ENCODE data around the gene ECHDC1. TPM values are rescaled to one million over a fixed set of nuclear protein-coding genes. Genes with fewer than 3 reads are reported as not detected.
A peak's percentile ranks its signal among the peaks of the same experiment; 100 is the strongest.

The ECHDC1 gene
- total and polyA plus RNA-seq, 2 of the 4 experiments (the other 2 are of a cell fraction) = 33.1 to 40.3 TPM

- 0 out of 2 replicates have a peak, but pooled peaks have one; percentile 24 for TF ChIP-seq MAZ (IDR thresholded peaks at IDR 0.05; ENCODE audit: borderline replicate concordance, low read depth, low read length)
- no peak for TF ChIP-seq RCOR1 (IDR thresholded peaks at IDR 0.05; ENCODE audit: insufficient replicate concordance, low read length)
- no peak for TF ChIP-seq MXI1 (IDR thresholded peaks at IDR 0.05; ENCODE audit: borderline replicate concordance, low read depth, low read length)
Observed at GRCh38 chr6:127366282-127367022, 23.0 kb upstream of the ECHDC1 start (continued).

GRCh38 chr6:127365874-127366273, 22.5 kb upstream of the ECHDC1 start:
- peak overlapping the region; percentile 84 for H4K91ac ChIP-seq (ENCODE audit: insufficient read depth, low read depth, low read length)
- 100% methylated on average over 1 of the region's 5 CpGs; no CpG with 5 or more reads in 1 of the 2 experiments for WGBS, 2 experiments (ENCODE audit: extremely low coverage in 2 of 2, insufficient read length in 1 of 2)
- H3K18ac ChIP-seq (ENCODE audit: low read depth, low read length) = peak overlapping the region; percentile 70
- H2BK5ac ChIP-seq (ENCODE audit: low read depth, low read length, poor library complexity, severe bottlenecking) = peak overlapping the region; percentile 85
- peaks cover 5% of the 10 kb centered on the region for H3K4me1 ChIP-seq (ENCODE audit: control insufficient read depth, insufficient read depth, low read length)
- H4K8ac ChIP-seq (ENCODE audit: low read depth in 2 of 2, low read length in 2 of 2) = peak overlapping the region; percentile 89 to 93
- dilution Hi-C loops (cut with HindIII; ENCODE audit: low sequenced_read_pairs, unreplicated experiment) = no loop called here
- no peak overlapping the region for H3K4me3 ChIP-seq (ENCODE audit: insufficient read depth, low read depth, low read length)
- intact Hi-C loops (cut with micrococcal nuclease) = loop anchor here (1.0 kb wide), 1 partner anchor 19 kb away; no protein-coding TSS in a partner anchor
- peaks cover 0 to 6% of the 10 kb centered on the region in 2 experiments; a peak in 1 of 4 replicates for H3K79me1 ChIP-seq (ENCODE audit: low read depth in 1 of 2, low read length in 2 of 2)
- DNase-seq (no peak), ATAC-seq (ENCODE audit: low read depth) (peak; percentile 21)
- H2BK120ac ChIP-seq (ENCODE audit: low read depth, low read length) = peak overlapping the region; percentile 86
- in situ Hi-C loops (cut with MboI; ENCODE audit: low sequenced_read_pairs) = no loop called here
- H2BK20ac ChIP-seq (ENCODE audit: low read depth, low read length) = peak overlapping the region; percentile 52
- peak overlapping the region; percentile 87 for H2AK5ac ChIP-seq (ENCODE audit: low read depth, low read length)
- peak overlapping the region; percentile 62 for H4K5ac ChIP-seq (ENCODE audit: low read depth, low read length)
- peak overlapping the region; percentile 88 for H2BK15ac ChIP-seq (ENCODE audit: low read depth, low read length)
- 0 out of 2 replicates have a peak, but pooled peaks cover under 1% of the 10 kb centered on the region for H3K9me3 ChIP-seq (ENCODE audit: control insufficient read depth, insufficient read depth, low read length)
- H2AFZ ChIP-seq (replicated peaks; ENCODE audit: low read length, poor library complexity) = peak overlapping the region; percentile 63
- peak overlapping the region; percentile 35 for H3K9ac ChIP-seq (ENCODE audit: low read depth, low read length)
- H3K14ac ChIP-seq (replicated peaks; ENCODE audit: low read depth, low read length) = peak overlapping the region; percentile 15
- peaks cover 5% of the 10 kb centered on the region; the same call in 1 of the 2 replicates for H3K9me1 ChIP-seq (ENCODE audit: insufficient read depth, low read length)
- H3K27ac ChIP-seq (ENCODE audit: insufficient read depth, low read length) = peak overlapping the region; percentile 80
- peak overlapping the region; percentile 63; the same call in 1 of the 2 replicates for H3K56ac ChIP-seq (ENCODE audit: extremely low read depth, insufficient read depth, low read length)
- ChIA-PET CTCF (no interaction called here), POLR2A (ENCODE audit: unreplicated experiment) (no interaction called here)
- peak overlapping the region; percentile 60 for H3K4ac ChIP-seq (ENCODE audit: low read depth, low read length)
- H3K27me3 ChIP-seq (ENCODE audit: control insufficient read depth, insufficient read depth, low read length) = no peaks in the 10 kb centered on the region
- no peaks in the 10 kb centered on the region for H4K20me1 ChIP-seq (ENCODE audit: insufficient read depth, low read length)
- H2AK9ac ChIP-seq (replicated peaks; ENCODE audit: low read depth, low read length, poor library complexity) = peak overlapping the region; percentile 7
- no TSS peak for BruUV-seq (replicated peaks)
- peak overlapping the region; percentile 29; the same call in 1 of the 2 replicates for H3K4me2 ChIP-seq (ENCODE audit: low read depth, low read length)
- H3K36me3 ChIP-seq (ENCODE audit: control insufficient read depth, insufficient read depth, low read length) = no peaks in the 10 kb centered on the region
- H3K23ac ChIP-seq (ENCODE audit: low read depth, low read length) = peak overlapping the region; percentile 34
- TF ChIP-seq USF2 (IDR thresholded peaks at IDR 0.05; ENCODE audit: low read depth, low read length) (no peak), RFX5 (IDR thresholded peaks at IDR 0.05; ENCODE audit: low read depth, low read length) (no peak), ELK1 (IDR thresholded peaks at IDR 0.05; ENCODE audit: borderline replicate concordance, low read depth, low read length) (no peak), CHD1 (IDR thresholded peaks at IDR 0.05; ENCODE audit: low read depth, low read length) (no peak), NFE2L2 (IDR thresholded peaks at IDR 0.05; ENCODE audit: low read depth, low read length) (no peak), MAZ (IDR thresholded peaks at IDR 0.05; ENCODE audit: borderline replicate concordance, low read depth, low read length) (no peak), RAD21 (IDR thresholded peaks at IDR 0.05; ENCODE audit: low read length) (no peak), SMC3 (IDR thresholded peaks at IDR 0.05; ENCODE audit: low read depth, low read length) (no peak), CTCF (conservative IDR thresholded peaks at IDR 0.05; ENCODE audit: low read depth, low read length) (no peak)

All from IMR-90 (cell line).